Measurements from ENCODE around the gene DNASE1L2.

Gene DNASE1L2

GRCh38 chr16:2244926-2245795 is 8.9 kb downstream of the DNASE1L2 start (continued):
- TF ChIP-seq BCL6B (tag by site-specific recombination; IDR thresholded peaks at IDR 0.05), result no peak
- TF ChIP-seq KLF17 (tag by site-specific recombination; IDR thresholded peaks at IDR 0.05), result no peak; the same call in 1 of the 2 replicates
- no peak for TF ChIP-seq ZNF548 (tag by site-specific recombination; IDR thresholded peaks at IDR 0.05)
- no peak for TF ChIP-seq ZNF175 (tag by site-specific recombination; IDR thresholded peaks at IDR 0.05)
- TF ChIP-seq PBX3 (CRISPR knock-in tag; IDR thresholded peaks at IDR 0.05), result no peak
- 0 out of 2 replicates have a peak, but pooled peaks have one; percentile 22 for TF ChIP-seq KLF1 (tag by site-specific recombination; IDR thresholded peaks at IDR 0.05)

GRCh38 chr16:2246301-2246885 is 10.1 kb downstream of the DNASE1L2 start:
- Histone ChIP-seq H3K4me1 (ENCODE audit: control insufficient read depth, insufficient read depth, low read length) (no peaks in the 10 kb centered on the region), H3K4me3 (ENCODE audit: low read depth, low read length) (no peak overlapping the region), H3K36me3 (ENCODE audit: control insufficient read depth in 2 of 2, insufficient read depth in 1 of 2, low read length in 2 of 2) (peaks cover 19 to 58% of the 10 kb centered on the region in 2 experiments; a peak in 2 of 3 replicates), H3K27ac (ENCODE audit: extremely low read depth, low read depth, low read length) (no peak overlapping the region), H3K9me3 (ENCODE audit: control insufficient read depth, insufficient read depth, low read depth, low read length) (no peaks in the 10 kb centered on the region)
- ChIA-PET CTCF (interaction anchor here (0.6 kb wide), 1 partner anchor 25 kb away, joined by 3 read pairs; no protein-coding TSS in a partner anchor), POLR2A (interaction anchor here (1.0 to 1.9 kb wide), 3 partner anchors 8 to 91 kb away, joined by 3 to 7 read pairs (median 4); partner anchors contain the start of gene TRAF7)
- no peak for TF ChIP-seq ZNF416 (tag by site-specific recombination; IDR thresholded peaks at IDR 0.05)
- TF ChIP-seq ZNF513 (tag by site-specific recombination; IDR thresholded peaks at IDR 0.05), result no peak
- no peak for TF ChIP-seq ZSCAN4 (tag by site-specific recombination; IDR thresholded peaks at IDR 0.05)
- 0 out of 2 replicates have a peak, but pooled peaks have one; percentile 13 for TF ChIP-seq GLIS1 (tag by site-specific recombination; IDR thresholded peaks at IDR 0.05)
- TF ChIP-seq SP2 (tag by site-specific recombination; IDR thresholded peaks at IDR 0.05), result 0 out of 2 replicates have a peak, but pooled peaks have one; percentile 5
- no peak for TF ChIP-seq SALL2 (tag by site-specific recombination; IDR thresholded peaks at IDR 0.05; ENCODE audit: borderline replicate concordance)
- no peak for TF ChIP-seq ZBTB6 (tag by site-specific recombination; IDR thresholded peaks at IDR 0.05)
- no peak for TF ChIP-seq ZNF529 (tag by site-specific recombination; IDR thresholded peaks at IDR 0.05; ENCODE audit: insufficient replicate concordance)
- no peak for TF ChIP-seq ZNF37A (tag by site-specific recombination; IDR thresholded peaks at IDR 0.05)
- TF ChIP-seq ZNF571 (tag by site-specific recombination; IDR thresholded peaks at IDR 0.05), result no peak

All from HEK293 (cell line).